ENCODE results near the gene IGF2BP2. TPM values are rescaled to one million over a fixed set of nuclear protein-coding genes. Genes with fewer than 3 reads are reported as not detected.

Gene IGF2BP2
- total and polyA plus RNA-seq, 2 of the 13 experiments (the other 11 are each of a cell fraction or from before 2014, with no cell fraction given) = 6.5 to 46.0 TPM

DNA sequence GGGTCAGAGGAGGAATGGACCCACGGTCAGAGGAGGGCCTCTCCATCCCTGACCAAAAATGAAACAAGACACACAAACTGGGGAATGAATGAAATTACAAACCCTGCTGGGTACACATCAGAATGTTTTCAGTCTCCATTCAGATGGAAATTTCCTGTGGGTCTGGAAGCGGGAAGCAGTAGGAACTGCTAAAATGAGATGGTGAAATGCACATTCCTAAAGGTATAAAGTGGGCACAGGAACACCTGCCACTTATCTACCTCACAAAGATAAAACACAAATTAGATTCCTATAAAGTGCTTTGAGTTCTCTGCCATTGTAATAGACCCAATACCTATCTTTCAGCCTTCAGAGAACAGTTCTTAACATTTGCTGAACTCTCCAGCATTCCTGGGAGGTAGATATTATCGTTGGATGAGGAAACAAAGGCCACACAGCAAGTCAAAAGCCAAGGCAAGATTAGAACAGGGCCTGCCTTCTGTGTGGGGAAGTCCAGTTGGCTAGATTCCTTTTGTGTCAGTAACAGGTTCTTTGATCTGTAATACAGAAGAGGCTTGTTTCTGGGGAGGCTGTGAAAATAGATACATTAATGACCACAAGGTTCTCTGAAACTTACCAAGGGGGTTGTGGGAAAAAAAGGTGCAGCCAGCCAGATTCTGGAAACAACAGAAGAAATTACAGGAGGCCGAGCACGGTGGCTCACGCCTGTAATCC, 98.4 kb downstream of the IGF2BP2 start (continued):
- TF ChIP-seq, protein P1, sequence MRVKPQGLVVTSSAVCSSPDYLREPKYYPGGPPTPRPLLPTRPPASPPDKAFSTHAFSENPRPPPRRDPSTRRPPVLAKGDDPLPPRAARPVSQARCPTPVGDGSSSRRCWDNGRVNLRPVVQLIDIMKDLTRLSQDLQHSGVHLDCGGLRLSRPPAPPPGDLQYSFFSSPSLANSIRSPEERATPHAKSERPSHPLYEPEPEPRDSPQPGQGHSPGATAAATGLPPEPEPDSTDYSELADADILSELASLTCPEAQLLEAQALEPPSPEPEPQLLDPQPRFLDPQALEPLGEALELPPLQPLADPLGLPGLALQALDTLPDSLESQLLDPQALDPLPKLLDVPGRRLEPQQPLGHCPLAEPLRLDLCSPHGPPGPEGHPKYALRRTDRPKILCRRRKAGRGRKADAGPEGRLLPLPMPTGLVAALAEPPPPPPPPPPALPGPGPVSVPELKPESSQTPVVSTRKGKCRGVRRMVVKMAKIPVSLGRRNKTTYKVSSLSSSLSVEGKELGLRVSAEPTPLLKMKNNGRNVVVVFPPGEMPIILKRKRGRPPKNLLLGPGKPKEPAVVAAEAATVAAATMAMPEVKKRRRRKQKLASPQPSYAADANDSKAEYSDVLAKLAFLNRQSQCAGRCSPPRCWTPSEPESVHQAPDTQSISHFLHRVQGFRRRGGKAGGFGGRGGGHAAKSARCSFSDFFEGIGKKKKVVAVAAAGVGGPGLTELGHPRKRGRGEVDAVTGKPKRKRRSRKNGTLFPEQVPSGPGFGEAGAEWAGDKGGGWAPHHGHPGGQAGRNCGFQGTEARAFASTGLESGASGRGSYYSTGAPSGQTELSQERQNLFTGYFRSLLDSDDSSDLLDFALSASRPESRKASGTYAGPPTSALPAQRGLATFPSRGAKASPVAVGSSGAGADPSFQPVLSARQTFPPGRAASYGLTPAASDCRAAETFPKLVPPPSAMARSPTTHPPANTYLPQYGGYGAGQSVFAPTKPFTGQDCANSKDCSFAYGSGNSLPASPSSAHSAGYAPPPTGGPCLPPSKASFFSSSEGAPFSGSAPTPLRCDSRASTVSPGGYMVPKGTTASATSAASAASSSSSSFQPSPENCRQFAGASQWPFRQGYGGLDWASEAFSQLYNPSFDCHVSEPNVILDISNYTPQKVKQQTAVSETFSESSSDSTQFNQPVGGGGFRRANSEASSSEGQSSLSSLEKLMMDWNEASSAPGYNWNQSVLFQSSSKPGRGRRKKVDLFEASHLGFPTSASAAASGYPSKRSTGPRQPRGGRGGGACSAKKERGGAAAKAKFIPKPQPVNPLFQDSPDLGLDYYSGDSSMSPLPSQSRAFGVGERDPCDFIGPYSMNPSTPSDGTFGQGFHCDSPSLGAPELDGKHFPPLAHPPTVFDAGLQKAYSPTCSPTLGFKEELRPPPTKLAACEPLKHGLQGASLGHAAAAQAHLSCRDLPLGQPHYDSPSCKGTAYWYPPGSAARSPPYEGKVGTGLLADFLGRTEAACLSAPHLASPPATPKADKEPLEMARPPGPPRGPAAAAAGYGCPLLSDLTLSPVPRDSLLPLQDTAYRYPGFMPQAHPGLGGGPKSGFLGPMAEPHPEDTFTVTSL (CRISPR knock-in tag; IDR thresholded peaks at IDR 0.05; ENCODE audit: borderline replicate concordance) = no peak
- TF ChIP-seq ZNF143 (CRISPR knock-in tag; IDR thresholded peaks at IDR 0.05) = peak; percentile 31; the same call in 1 of the 2 replicates
- TF ChIP-seq, protein P2, sequence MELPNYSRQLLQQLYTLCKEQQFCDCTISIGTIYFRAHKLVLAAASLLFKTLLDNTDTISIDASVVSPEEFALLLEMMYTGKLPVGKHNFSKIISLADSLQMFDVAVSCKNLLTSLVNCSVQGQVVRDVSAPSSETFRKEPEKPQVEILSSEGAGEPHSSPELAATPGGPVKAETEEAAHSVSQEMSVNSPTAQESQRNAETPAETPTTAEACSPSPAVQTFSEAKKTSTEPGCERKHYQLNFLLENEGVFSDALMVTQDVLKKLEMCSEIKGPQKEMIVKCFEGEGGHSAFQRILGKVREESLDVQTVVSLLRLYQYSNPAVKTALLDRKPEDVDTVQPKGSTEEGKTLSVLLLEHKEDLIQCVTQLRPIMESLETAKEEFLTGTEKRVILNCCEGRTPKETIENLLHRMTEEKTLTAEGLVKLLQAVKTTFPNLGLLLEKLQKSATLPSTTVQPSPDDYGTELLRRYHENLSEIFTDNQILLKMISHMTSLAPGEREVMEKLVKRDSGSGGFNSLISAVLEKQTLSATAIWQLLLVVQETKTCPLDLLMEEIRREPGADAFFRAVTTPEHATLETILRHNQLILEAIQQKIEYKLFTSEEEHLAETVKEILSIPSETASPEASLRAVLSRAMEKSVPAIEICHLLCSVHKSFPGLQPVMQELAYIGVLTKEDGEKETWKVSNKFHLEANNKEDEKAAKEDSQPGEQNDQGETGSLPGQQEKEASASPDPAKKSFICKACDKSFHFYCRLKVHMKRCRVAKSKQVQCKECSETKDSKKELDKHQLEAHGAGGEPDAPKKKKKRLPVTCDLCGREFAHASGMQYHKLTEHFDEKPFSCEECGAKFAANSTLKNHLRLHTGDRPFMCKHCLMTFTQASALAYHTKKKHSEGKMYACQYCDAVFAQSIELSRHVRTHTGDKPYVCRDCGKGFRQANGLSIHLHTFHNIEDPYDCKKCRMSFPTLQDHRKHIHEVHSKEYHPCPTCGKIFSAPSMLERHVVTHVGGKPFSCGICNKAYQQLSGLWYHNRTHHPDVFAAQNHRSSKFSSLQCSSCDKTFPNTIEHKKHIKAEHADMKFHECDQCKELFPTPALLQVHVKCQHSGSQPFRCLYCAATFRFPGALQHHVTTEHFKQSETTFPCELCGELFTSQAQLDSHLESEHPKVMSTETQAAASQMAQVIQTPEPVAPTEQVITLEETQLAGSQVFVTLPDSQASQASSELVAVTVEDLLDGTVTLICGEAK (IDR thresholded peaks at IDR 0.05) = no peak
- TF ChIP-seq, protein P2 (CRISPR knock-in tag; IDR thresholded peaks at IDR 0.05) = no peak
- no peak for TF ChIP-seq MIER3 (CRISPR knock-in tag; IDR thresholded peaks at IDR 0.05; ENCODE audit: borderline replicate concordance)
- TF ChIP-seq, protein P3, sequence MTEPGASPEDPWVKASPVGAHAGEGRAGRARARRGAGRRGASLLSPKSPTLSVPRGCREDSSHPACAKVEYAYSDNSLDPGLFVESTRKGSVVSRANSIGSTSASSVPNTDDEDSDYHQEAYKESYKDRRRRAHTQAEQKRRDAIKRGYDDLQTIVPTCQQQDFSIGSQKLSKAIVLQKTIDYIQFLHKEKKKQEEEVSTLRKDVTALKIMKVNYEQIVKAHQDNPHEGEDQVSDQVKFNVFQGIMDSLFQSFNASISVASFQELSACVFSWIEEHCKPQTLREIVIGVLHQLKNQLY (CRISPR knock-in tag; IDR thresholded peaks at IDR 0.05) = no peak
- no peak for TF ChIP-seq REPIN1 (CRISPR knock-in tag; IDR thresholded peaks at IDR 0.05; ENCODE audit: borderline replicate concordance, low read depth)
- TF ChIP-seq HNRNPH1 (optimal IDR thresholded peaks at IDR 0.05; ENCODE audit: low read depth, low read length) = no peak
- no peak for TF ChIP-seq FOXP1 (IDR thresholded peaks at IDR 0.05)
- no peak for TF ChIP-seq FOXP1 (CRISPR knock-in tag; IDR thresholded peaks at IDR 0.05)
- no peak for TF ChIP-seq ZNF850 (CRISPR knock-in tag; conservative IDR thresholded peaks at IDR 0.05)
- no peak for TF ChIP-seq ATF7-NPFF (CRISPR knock-in tag; IDR thresholded peaks at IDR 0.05; ENCODE audit: low read depth)
- TF ChIP-seq, protein P4, sequence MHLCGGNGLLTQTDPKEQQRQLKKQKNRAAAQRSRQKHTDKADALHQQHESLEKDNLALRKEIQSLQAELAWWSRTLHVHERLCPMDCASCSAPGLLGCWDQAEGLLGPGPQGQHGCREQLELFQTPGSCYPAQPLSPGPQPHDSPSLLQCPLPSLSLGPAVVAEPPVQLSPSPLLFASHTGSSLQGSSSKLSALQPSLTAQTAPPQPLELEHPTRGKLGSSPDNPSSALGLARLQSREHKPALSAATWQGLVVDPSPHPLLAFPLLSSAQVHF (CRISPR knock-in tag; IDR thresholded peaks at IDR 0.05) = no peak
- peak; percentile 43; the same call in 1 of the 2 replicates for TF ChIP-seq TBX2 (CRISPR knock-in tag; IDR thresholded peaks at IDR 0.05; ENCODE audit: borderline replicate concordance)
